Measurements from ENCODE around the gene EIF5A2.

DNA sequence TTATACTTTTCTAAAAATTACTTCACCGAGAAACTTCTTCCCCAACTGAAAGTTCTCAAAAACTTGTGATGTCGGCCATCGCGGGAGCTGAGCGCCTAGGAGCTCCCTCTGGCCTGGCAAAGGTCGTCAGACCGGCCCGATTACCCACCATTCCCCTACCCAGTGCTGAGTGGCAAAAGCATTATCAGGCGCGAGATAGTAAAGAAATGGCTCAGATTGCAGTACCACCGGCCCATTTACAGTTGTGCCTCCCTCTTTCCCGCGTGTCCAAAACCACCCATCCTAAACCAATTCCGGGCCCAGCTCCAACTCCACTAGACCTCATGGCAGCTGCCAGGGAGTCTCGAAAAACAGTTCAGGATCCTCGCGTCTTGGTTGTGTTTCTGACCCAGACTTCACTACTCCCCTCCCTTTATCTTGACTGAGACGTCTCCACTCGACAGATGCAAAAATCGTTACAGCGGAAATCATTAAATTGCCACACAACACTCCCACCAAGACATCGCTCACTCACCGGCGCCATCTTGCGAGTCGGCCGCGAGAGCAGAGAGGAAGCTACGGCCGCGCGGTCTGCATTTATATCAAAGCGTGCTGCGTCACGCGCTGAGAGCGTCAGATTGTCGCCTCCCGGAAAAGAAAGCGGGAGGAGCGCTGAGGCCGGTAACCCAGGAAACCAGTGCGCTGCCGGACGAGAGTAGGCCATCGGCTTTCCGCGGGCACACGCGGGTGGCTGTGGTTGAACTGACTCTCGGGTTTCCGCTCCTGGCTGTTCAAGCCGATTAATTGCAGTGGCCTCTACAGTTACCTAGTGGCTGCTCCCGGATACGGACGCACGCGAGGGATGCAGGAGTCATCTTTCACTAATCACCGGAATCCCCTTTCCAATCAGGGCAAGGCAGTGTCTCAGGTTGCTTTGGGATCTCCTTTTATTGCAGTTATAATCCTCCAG is 38.5 kb downstream of the EIF5A2 start, which contains the start of gene RPL22L1:
- TF ChIP-seq, protein P1, sequence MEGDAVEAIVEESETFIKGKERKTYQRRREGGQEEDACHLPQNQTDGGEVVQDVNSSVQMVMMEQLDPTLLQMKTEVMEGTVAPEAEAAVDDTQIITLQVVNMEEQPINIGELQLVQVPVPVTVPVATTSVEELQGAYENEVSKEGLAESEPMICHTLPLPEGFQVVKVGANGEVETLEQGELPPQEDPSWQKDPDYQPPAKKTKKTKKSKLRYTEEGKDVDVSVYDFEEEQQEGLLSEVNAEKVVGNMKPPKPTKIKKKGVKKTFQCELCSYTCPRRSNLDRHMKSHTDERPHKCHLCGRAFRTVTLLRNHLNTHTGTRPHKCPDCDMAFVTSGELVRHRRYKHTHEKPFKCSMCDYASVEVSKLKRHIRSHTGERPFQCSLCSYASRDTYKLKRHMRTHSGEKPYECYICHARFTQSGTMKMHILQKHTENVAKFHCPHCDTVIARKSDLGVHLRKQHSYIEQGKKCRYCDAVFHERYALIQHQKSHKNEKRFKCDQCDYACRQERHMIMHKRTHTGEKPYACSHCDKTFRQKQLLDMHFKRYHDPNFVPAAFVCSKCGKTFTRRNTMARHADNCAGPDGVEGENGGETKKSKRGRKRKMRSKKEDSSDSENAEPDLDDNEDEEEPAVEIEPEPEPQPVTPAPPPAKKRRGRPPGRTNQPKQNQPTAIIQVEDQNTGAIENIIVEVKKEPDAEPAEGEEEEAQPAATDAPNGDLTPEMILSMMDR (IDR thresholded peaks at IDR 0.05) = peak; percentile 30
- no peak for TF ChIP-seq ZFX (IDR thresholded peaks at IDR 0.05; ENCODE audit: borderline replicate concordance)

Data from 22Rv1 (cell line).